ENCODE measurements around the gene GASK1A. TPM values are rescaled to one million over a fixed set of nuclear protein-coding genes. Genes with fewer than 3 reads are reported as not detected.

Gene GASK1A
- polyA plus RNA-seq, 1 donor, result 4.4 TPM

Other genes with a start within 250 kb of the GASK1A start
- gene CCDC13, start 206.1 kb upstream of the GASK1A start, polyA plus RNA-seq (ENCODE audit: insufficient read length), result 0.67 TPM
- gene HIGD1A, start 174.8 kb upstream of the GASK1A start, polyA plus RNA-seq (ENCODE audit: insufficient read length), result 71.7 TPM
- gene ACKR2, start 169.9 kb upstream of the GASK1A start, polyA plus RNA-seq (ENCODE audit: insufficient read length), result 0.46 TPM
- gene CYP8B1, start 103.4 kb upstream of the GASK1A start, polyA plus RNA-seq (ENCODE audit: insufficient read length), result 0.09 TPM
- 19.5 TPM for gene ZNF662, start 73.2 kb upstream of the GASK1A start, polyA plus RNA-seq (ENCODE audit: insufficient read length)
- 19.4 TPM for gene POMGNT2, start 126.8 kb downstream of the GASK1A start, polyA plus RNA-seq (ENCODE audit: insufficient read length)